NCI-H1436 treated with DMSO at 0.1 percent for 48 hours (cell line): Measurements from ENCODE around the gene KIF11.

Experiments
- DNase-seq: peaks from one replicate; lab custom pipeline; 2025; lab: John Stamatoyannopoulos, UW

The KIF11 gene

GRCh38 chr10:92688573-92688926, 95.6 kb downstream of the KIF11 start:
- no peak for DNase-seq

- DNase-seq = no peak
Measured at GRCh38 chr10:92688927-92689662, 96.2 kb downstream of the KIF11 start.

- DNase-seq = peak; percentile 7
Measured at GRCh38 chr10:92689663-92690210, 96.8 kb downstream of the KIF11 start, which contains the start of gene HHEX. Gene HHEX (plus strand): TSS chr10:92689955. CDS start chr10:92689987, 32 bp downstream.

- no peak for DNase-seq
Measured at GRCh38 chr10:92690211-92690914, 97.4 kb downstream of the KIF11 start.

- DNase-seq = no peak
Measured at GRCh38 chr10:92690915-92691590, 98.1 kb downstream of the KIF11 start.

GRCh38 chr10:92691591-92692079, 98.7 kb downstream of the KIF11 start:
- no peak for DNase-seq

- no peak for DNase-seq
Measured at GRCh38 chr10:92692080-92692671, 99.2 kb downstream of the KIF11 start.

- DNase-seq = peak; percentile 5
Measured at GRCh38 chr10:92692697-92693533, 100.0 kb downstream of the KIF11 start.

- DNase-seq = no peak
Measured at GRCh38 chr10:92693534-92693893, 100.6 kb downstream of the KIF11 start.

- DNase-seq = no peak
Measured at GRCh38 chr10:92695679-92696605, 103.0 kb downstream of the KIF11 start.

GRCh38 chr10:92696606-92697383, 103.9 kb downstream of the KIF11 start:
- DNase-seq = no peak

- DNase-seq = no peak
Measured at GRCh38 chr10:92697663-92698511, 105.0 kb downstream of the KIF11 start.

- DNase-seq = no peak
Measured at GRCh38 chr10:92699193-92699517, 106.2 kb downstream of the KIF11 start.

GRCh38 chr10:92699518-92700381, 106.8 kb downstream of the KIF11 start:
- DNase-seq = no peak

GRCh38 chr10:92702301-92702916, 109.5 kb downstream of the KIF11 start:
- no peak for DNase-seq
